OCI-LY7 (cell line): ENCODE data around the gene CDH23. TPM values are rescaled to one million over a fixed set of nuclear protein-coding genes. Genes with fewer than 3 reads are reported as not detected.

ENCODE experiments used
- BruUV-seq: library from RNA; stranded (reverse); fragments of 400-500 nt; replicated peaks from 2 replicates; lab custom pipeline; 2021; lab: Mats Ljungman, UMichigan
- CTCF ChIA-PET: fragments of 300-600 bp; sonication (Branson Sonifier 250); formaldehyde crosslinking; loops from one replicate; lab custom pipeline; 2022; ENCODE audit warnings: antibody characterized with exemption; ENCODE audit not compliant: unreplicated experiment; lab: Charles Lee
- POLR2A ChIA-PET: fragments of 300-600 bp; sonication (Branson Sonifier 250); formaldehyde crosslinking; loops from one replicate; lab custom pipeline; 2022; ENCODE audit warnings: antibody characterized with exemption; lab: Charles Lee
- DNase-seq: peaks from one replicate; pipeline ENCODE4 v3.0.0-alpha.2; 2015; ENCODE audit warnings: low spot score
- H2AFZ ChIP-seq: fragments of 200-600 bp; sonication (generic), shearing (Covaris generic); 2 replicates; pipeline ENCODE4 v1.6.1; 2014; ENCODE audit warnings: mild to moderate bottlenecking, antibody characterized with exemption, low read length, moderate library complexity
- H3K27ac ChIP-seq: fragments of 200-600 bp; sonication (generic); 2 replicates; pipeline ENCODE4 v1.5.1; 2014; ENCODE audit warnings: mixed run types, low read depth, mild to moderate bottlenecking, moderate library complexity, low read length, inconsistent platforms; ENCODE audit not compliant: poor library complexity, severe bottlenecking
- H3K36me3 ChIP-seq: fragments of 200-600 bp; sonication (generic); 2 replicates; pipeline ENCODE4 v1.6.1; 2014; ENCODE audit warnings: mild to moderate bottlenecking, antibody characterized with exemption, low read length, moderate library complexity, mixed read lengths; ENCODE audit not compliant: insufficient read depth
- H3K4me1 ChIP-seq: fragments of 200-600 bp; sonication (generic); 2 replicates; pipeline ENCODE4 v1.5.1; 2014; ENCODE audit warnings: mild to moderate bottlenecking, low read length; ENCODE audit not compliant: insufficient read depth, poor library complexity, severe bottlenecking
- H3K4me2 ChIP-seq: fragments of 200-600 bp; sonication (generic); 2 replicates; pipeline ENCODE4 v1.6.1; 2014; ENCODE audit warnings: mild to moderate bottlenecking, low read length
- H3K4me3 ChIP-seq: fragments of 200-600 bp; sonication (generic); 2 replicates; pipeline ENCODE4 v1.5.1; 2014; ENCODE audit warnings: mild to moderate bottlenecking, low read depth, low read length; ENCODE audit not compliant: poor library complexity, severe bottlenecking
- H3K79me2 ChIP-seq: fragments of 200-600 bp; sonication (generic); 2 replicates; pipeline ENCODE4 v1.6.1; 2016; ENCODE audit warnings: low read depth, mild to moderate bottlenecking, low read length, moderate library complexity, mixed read lengths; ENCODE audit not compliant: insufficient read depth
- H3K9me2 ChIP-seq: fragments of 200-600 bp; sonication (generic); 2 replicates; pipeline ENCODE4 v1.6.1; 2016; ENCODE audit warnings: mild to moderate bottlenecking, low read length, mixed read lengths; ENCODE audit not compliant: insufficient read depth
- H3K9me3 ChIP-seq: fragments of 200-600 bp; sonication (generic); 2 replicates; pipeline ENCODE4 v1.6.1; 2014; ENCODE audit warnings: mild to moderate bottlenecking, mixed run types, low read length, mixed read lengths
- H4K20me1 ChIP-seq: fragments of 200-600 bp; sonication (generic); 2 replicates; pipeline ENCODE4 v1.6.1; 2014; ENCODE audit warnings: mild to moderate bottlenecking, antibody characterized with exemption, low read length, moderate library complexity, mixed read lengths; ENCODE audit not compliant: insufficient read depth
- CTCF ChIP-seq: fragments of 200-600 bp; sonication (generic); conservative IDR thresholded peaks from 2 replicates; pipeline ENCODE4 v1.5.1; 2014; ENCODE audit warnings: mild to moderate bottlenecking, antibody characterized with exemption, low read length, moderate library complexity, mixed read lengths
- EZH2phosphoT487 ChIP-seq: fragments of 200-600 bp; sonication (generic); IDR thresholded peaks from 2 replicates; pipeline ENCODE4 v1.6.1; 2018; ENCODE audit warnings: low read depth, borderline replicate concordance, mild to moderate bottlenecking, mixed run types, antibody characterized with exemption, low read length, moderate library complexity, mixed read lengths
- intact Hi-C: fragments of 100-400 bp; cut with micrococcal nuclease; formaldehyde crosslinking; loops from one replicate; pipeline ENCODE4 v1.10.0; 2022; ENCODE audit not compliant: unreplicated experiment
- total RNA-seq, 2 experiments: library from RNA; depleted of rRNA in 1 of 2; stranded (reverse); fragments of >200 nt in 1 of 2; shearing (Covaris generic) in 1 of 2; gene quantifications; 2 replicates each; pipeline ENCODE4 v1.2.3, GENCODE V29; 2014 to 2022

Gene CDH23
- total RNA-seq, 2 experiments from 2014 or later, result 0.92 to 9.9 TPM

- no TSS peak for BruUV-seq
- peak overlapping the region; percentile 73 for H3K4me2 ChIP-seq
Observed at GRCh38 chr10:71746344-71747037, 349.8 kb downstream of the CDH23 start.

GRCh38 chr10:71747039-71747531, 350.4 kb downstream of the CDH23 start:
- Histone ChIP-seq H3K27ac (peak overlapping the region; percentile 88), H3K4me1 (peaks cover 58% of the 10 kb centered on the region), H3K9me2 (no peaks in the 10 kb centered on the region), H3K4me3 (no peak overlapping the region), H3K4me2 (peak overlapping the region; percentile 73), H3K9me3 (no peaks in the 10 kb centered on the region), H3K79me2 (no peaks in the 10 kb centered on the region), H2AFZ (no peak overlapping the region; the same call in 1 of the 2 replicates), H4K20me1 (no peaks in the 10 kb centered on the region), H3K36me3 (no peaks in the 10 kb centered on the region)
- CTCF ChIA-PET, result interaction anchor here (0.6 to 1.3 kb wide), 2 partner anchors 19 to 39 kb away, joined by 3 to 4 read pairs; no protein-coding TSS in a partner anchor
- POLR2A ChIA-PET, result interaction anchor here (0.7 kb wide), 1 partner anchor 15 kb away, joined by 3 read pairs; no protein-coding TSS in a partner anchor
- no peak for TF ChIP-seq EZH2phosphoT487
- no peak for TF ChIP-seq CTCF
- DNase-seq, result no peak
- BruUV-seq, result no TSS peak
- intact Hi-C loops, result loop anchor here (1.0 kb wide), 1 partner anchor 26 kb away; the partner anchor contains the start of gene VSIR

More at GRCh38 chr10:71746344-71747037, 349.8 kb downstream of the CDH23 start:
- ChIA-PET POLR2A (interaction anchor here (0.5 to 1.0 kb wide), 3 partner anchors 10 to 573 kb away, joined by 3 read pairs; no protein-coding TSS in a partner anchor), CTCF (interaction anchor here (0.6 to 1.3 kb wide), 2 partner anchors 18 to 38 kb away, joined by 3 to 4 read pairs; no protein-coding TSS in a partner anchor)
- no peaks in the 10 kb centered on the region for H3K9me2 ChIP-seq
- H3K4me1 ChIP-seq, result peaks cover 53% of the 10 kb centered on the region
- H3K36me3 ChIP-seq, result no peaks in the 10 kb centered on the region
- H3K9me3 ChIP-seq, result no peaks in the 10 kb centered on the region
- H4K20me1 ChIP-seq, result no peaks in the 10 kb centered on the region
- no peaks in the 10 kb centered on the region for H3K79me2 ChIP-seq
- DNase-seq, result peak; percentile 62
- H3K4me3 ChIP-seq, result no peak overlapping the region
- intact Hi-C loops, result loop anchor here (1.0 kb wide), 1 partner anchor 27 kb away; the partner anchor contains the start of gene VSIR
- TF ChIP-seq CTCF, result peak; percentile 55
- TF ChIP-seq EZH2phosphoT487, result no peak
- H2AFZ ChIP-seq, result no peak overlapping the region; the same call in 1 of the 2 replicates
- peak overlapping the region; percentile 88 for H3K27ac ChIP-seq
